IPS-15b (cell line): ENCODE measurements around the gene CACNA1C.

Experiments
- H3K27me3 ChIP-seq: one replicate; pipeline ENCODE4 v1.6.1; 2013; ENCODE audit warnings: low read length; ENCODE audit not compliant: control insufficient read depth, insufficient read depth
- H3K36me3 ChIP-seq: one replicate; pipeline ENCODE4 v1.6.1; 2013; ENCODE audit warnings: low read length; ENCODE audit not compliant: control insufficient read depth, insufficient read depth
- H3K4me1 ChIP-seq: one replicate; pipeline ENCODE4 v1.6.1; 2013; ENCODE audit warnings: mild to moderate bottlenecking, low read length; ENCODE audit not compliant: control insufficient read depth, insufficient read depth
- H3K4me3 ChIP-seq: one replicate; pipeline ENCODE4 v1.5.1; 2013; ENCODE audit warnings: low read depth, low read length
- H3K9ac ChIP-seq: one replicate; pipeline ENCODE4 v1.6.1; 2013; ENCODE audit warnings: low read depth, mild to moderate bottlenecking, low read length
- H3K9me3 ChIP-seq: one replicate; pipeline ENCODE4 v1.6.1; 2013; ENCODE audit warnings: mild to moderate bottlenecking, low read length; ENCODE audit not compliant: control insufficient read depth, insufficient read depth

Gene CACNA1C

DNA sequence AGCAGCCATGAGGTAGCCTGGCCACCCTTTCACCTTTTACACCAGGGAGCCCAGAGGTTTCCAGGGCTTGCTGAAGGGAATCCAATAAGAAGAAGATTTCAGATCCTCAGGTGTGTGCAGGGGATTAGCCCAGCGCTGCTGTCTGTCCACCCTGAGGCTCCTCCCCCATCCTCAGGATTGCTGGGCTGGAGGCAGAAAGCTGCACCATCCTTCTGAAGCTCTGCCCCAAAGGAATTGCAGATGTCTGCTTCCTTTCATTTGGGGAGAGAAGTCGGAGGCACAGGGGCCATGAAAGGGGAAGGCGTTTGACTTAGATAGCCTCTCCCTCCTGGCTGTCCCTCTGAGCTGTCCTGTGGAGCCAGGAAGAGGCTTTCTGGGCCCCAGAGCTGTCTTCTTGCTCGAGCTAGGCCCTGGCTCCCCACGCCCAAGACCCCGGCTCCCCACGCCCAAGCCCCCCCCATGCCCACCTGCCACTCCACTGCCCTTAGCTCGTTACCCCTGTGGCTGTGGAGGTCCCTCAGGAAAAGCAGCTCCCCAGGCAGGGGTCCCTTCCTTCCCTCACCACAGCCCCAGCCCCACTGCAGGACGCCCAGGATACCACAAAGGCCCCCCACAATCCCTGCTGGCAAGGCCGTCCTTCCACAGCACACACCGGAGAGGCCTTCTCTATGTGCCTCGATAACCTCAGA lies 359.0 kb downstream of the CACNA1C start:
- Histone ChIP-seq H3K9ac (no peak overlapping the region), H3K36me3 (no peaks in the 10 kb centered on the region), H3K27me3 (no peaks in the 10 kb centered on the region), H3K9me3 (no peaks in the 10 kb centered on the region), H3K4me3 (no peak overlapping the region), H3K4me1 (no peaks in the 10 kb centered on the region)

DNA sequence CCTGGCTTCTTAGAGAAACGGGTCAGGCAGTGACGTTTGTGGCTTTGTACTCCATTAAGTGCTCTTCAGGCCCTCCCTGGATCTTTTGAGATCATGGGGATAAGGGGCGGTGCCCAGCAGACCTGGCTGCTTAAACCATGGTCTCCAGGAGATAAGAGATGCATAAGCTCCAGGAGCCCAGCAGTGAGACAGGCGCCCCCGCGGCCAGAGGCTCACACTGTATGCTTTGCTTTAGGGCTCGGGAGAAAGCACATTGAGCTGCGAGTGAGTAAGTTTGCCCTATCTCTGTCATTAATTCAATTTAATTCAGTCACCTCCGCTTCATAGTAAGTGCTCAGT lies 359.5 kb downstream of the CACNA1C start:
- Histone ChIP-seq H3K9ac (no peak overlapping the region), H3K4me3 (no peak overlapping the region), H3K36me3 (no peaks in the 10 kb centered on the region), H3K4me1 (no peaks in the 10 kb centered on the region), H3K9me3 (no peaks in the 10 kb centered on the region), H3K27me3 (no peaks in the 10 kb centered on the region)

DNA sequence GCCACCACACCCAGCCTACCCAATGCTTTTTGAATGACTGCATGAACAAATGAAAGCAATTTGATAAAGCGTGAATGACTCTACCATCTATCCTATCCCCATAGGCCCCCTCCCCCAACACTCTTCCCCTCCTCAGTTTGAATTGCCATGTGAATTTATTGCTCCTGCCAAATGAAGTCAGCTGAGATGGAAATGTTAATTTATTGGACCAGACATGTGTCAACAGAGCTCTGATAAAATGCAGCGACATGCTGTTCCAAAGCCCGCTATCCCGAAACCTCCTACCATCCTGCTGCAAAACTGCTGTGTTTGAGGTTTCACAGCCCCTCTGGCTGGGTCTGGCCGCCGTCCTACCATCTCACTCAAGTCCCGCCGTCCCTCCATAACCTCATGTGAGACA lies 360.5 kb downstream of the CACNA1C start:
- Histone ChIP-seq H3K9me3 (no peaks in the 10 kb centered on the region), H3K4me3 (no peak overlapping the region), H3K4me1 (peaks cover 7% of the 10 kb centered on the region), H3K36me3 (no peaks in the 10 kb centered on the region), H3K9ac (no peak overlapping the region), H3K27me3 (no peaks in the 10 kb centered on the region)

DNA sequence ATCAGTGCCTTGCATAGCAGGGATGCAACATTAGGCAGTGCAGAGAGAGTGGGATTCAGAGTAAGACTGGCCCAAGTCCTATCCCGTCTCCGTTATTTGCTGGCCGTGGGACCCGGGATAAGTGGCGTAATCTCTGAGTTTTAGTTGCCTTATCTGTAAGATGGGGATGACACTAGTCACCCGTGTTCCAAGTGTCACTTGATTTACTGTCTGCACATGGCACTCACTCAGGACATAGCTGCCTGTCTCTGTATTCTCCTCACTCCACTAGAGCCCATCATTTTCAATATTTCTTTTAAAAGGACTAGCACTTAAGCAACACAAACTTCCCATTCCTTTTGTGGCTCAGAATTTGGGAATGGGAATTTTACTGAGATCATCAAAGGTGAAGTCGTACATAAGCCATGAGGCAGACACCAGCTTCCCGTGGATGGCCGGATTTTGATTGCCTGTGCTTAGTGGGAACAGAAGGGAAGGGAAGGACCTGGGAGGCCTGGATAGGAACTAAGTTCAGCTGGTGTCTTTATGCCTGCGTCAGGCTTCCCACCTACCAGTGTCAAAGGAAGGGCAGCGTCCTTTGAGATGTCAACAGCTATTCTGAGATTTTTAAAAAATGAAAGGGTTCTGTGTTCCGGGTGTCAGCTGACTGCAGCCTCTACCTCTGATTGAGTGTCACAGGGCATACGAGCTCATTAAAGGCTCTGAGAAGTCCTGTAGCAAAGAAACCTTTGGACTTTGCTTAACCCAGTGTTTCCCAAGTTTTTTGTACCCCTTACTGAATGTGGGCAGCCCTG lies 361.4 kb downstream of the CACNA1C start:
- Histone ChIP-seq H3K9me3 (no peaks in the 10 kb centered on the region), H3K4me3 (no peak overlapping the region), H3K36me3 (no peaks in the 10 kb centered on the region), H3K27me3 (no peaks in the 10 kb centered on the region), H3K9ac (no peak overlapping the region), H3K4me1 (peaks cover 9% of the 10 kb centered on the region)

DNA sequence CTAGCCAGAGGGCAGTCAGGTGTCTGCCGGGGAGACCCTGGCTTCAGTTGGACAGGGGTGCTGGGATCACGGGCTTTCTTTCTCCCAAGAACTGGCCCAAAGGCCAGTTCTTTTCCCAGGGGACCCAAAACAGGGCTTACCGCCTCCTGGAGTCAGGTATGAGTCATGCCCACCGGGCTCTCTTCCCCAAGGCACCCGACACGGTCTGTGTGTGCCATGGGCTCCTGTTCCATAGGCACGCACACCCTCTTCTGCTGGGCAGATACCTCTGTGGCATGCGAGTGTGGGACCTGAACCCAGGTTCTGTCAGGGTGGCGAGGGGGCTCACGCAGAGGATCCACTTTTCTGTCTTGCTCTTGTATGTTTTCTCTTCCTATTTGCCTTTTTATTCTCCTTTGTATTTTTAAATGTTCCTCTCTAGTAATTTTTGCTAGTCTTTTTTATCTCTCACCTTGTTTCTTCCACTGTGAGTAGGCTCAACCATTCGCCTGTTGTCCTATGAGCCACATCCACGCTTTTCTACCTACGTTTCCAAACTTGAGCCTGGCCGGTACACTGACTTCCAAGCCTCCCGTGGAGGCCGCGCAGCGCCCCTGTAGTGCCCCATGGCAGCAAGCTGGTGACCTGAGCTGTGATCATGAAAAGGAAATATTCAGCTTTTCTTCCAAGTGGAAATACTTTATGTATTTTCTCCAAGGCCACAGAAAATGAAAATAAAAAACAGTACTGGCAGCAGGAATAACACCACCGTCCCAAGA lies 362.2 kb downstream of the CACNA1C start:
- Histone ChIP-seq H3K4me3 (no peak overlapping the region), H3K9me3 (no peaks in the 10 kb centered on the region), H3K4me1 (peaks cover 9% of the 10 kb centered on the region), H3K9ac (no peak overlapping the region), H3K36me3 (no peaks in the 10 kb centered on the region), H3K27me3 (no peaks in the 10 kb centered on the region)

DNA sequence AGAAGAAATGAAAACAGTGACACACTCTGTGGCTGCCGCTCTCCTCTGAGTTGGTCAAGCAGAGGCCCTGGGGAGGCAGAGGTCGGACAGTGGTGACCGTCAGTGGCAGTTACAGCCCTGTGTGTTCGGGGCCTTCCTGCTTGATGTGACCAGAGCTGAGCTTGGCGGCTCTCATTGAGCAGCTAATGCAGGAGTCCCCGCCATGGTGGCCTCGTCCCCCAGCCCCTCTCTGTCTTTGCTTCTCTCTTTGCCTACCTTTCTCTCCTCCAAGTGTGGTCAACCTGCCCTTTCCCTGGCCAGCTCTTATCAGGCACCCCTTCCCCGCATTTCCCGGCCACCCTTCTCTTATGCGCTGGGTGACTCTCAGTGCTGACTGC lies 362.8 kb downstream of the CACNA1C start:
- Histone ChIP-seq H3K9me3 (no peaks in the 10 kb centered on the region), H3K4me3 (no peak overlapping the region), H3K27me3 (no peaks in the 10 kb centered on the region), H3K36me3 (no peaks in the 10 kb centered on the region), H3K9ac (no peak overlapping the region), H3K4me1 (peaks cover 9% of the 10 kb centered on the region)

DNA sequence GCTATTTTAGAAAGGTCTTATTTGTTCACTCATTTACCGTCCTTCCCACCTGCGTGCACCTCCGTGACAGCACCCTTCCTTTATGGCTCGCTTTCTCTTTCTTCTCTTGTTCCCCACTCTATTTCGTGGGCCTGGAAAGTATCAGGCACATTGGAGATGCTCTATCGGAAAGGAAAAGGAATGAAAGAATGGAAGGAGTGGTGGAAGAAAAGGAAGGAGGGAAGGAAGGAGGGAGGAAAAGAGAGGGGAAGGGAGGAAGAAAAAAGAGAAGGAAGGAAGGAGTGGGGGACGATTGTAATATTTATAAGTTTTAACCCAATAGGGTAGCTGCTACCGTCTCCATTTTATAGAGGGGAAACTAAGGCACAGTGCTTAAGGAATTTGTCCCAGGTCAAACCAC lies 363.4 kb downstream of the CACNA1C start:
- Histone ChIP-seq H3K27me3 (no peaks in the 10 kb centered on the region), H3K36me3 (no peaks in the 10 kb centered on the region), H3K4me3 (no peak overlapping the region), H3K9ac (no peak overlapping the region), H3K9me3 (no peaks in the 10 kb centered on the region), H3K4me1 (peaks cover 9% of the 10 kb centered on the region)

DNA sequence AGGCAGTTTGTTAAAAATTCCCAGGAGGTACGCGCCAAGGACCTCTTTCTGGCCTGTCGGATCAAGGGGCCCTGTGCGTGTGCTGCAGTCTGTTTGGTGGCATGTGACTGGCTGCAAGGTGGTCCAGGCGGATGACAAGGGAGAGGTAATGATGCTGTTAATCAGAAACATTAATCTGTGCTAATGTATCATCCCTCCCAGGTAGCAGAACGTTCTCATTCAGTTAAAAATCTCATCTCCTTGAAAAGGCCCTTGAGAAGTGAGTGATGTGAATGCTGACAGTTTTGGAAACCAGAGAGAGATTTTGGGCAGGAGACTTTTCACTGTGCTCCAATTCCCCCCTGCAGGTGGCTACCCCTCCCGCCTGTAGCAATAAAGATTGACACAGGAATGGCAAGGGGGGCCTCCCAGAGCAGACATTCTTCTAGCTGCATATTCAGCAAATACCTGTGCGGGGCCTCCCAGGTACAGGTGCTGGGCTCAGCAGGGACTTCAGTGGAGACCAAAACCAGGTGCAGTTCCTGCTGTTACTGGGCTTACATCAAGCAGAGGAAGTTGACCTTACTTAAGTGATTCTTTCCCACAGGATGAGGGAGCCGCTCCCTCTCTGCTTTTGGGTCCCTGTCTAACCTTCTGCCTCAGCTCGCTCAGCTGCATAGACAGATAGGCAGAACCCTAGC lies 364.8 kb downstream of the CACNA1C start:
- no peaks in the 10 kb centered on the region for H3K36me3 ChIP-seq
- no peaks in the 10 kb centered on the region for H3K9me3 ChIP-seq
- no peak overlapping the region for H3K4me3 ChIP-seq
- peaks cover 9% of the 10 kb centered on the region for H3K4me1 ChIP-seq
- no peaks in the 10 kb centered on the region for H3K27me3 ChIP-seq
- H3K9ac ChIP-seq = no peak overlapping the region

DNA sequence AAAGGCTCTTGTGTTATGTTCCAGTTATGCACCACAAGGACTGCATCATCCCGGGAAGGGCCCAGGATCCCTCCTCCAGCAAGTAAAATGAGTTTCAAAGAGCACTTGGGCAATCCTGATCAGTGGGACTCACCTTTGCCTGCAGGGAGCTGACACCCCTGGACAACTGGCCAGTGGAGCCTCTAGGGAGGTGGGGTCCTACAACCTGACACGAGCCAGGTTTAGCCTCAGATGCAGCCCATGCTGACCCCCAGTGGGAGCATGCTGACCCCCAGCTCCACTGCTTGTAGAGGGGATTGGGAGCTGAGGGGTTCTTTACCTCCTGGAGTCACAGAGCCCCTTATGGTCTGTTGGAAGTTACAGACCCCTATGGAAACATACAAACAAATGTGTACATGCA lies 365.8 kb downstream of the CACNA1C start:
- no peak overlapping the region for H3K4me3 ChIP-seq

DNA sequence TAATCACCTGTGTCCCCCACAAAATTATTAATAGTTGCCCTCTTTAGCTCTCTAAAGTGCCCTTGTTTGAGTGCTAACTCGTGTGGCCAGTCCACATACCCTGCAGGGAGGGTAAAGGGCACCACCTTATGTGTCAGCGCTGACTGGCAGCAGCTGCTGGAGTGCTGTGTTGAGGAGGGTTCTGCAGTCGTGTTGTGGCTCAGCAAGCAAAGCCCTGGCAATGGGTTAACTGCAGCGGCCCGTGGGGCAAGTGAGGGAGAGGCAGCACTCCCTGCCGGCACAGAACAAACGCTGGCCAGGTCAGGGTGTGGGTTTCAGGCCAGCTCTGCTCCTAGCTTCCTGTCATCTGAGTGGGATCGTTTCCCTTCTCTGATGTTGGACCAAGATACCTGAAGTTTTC lies 369.8 kb downstream of the CACNA1C start:
- Histone ChIP-seq H3K9me3 (no peaks in the 10 kb centered on the region), H3K4me1 (peaks cover 8% of the 10 kb centered on the region), H3K36me3 (no peaks in the 10 kb centered on the region), H3K4me3 (no peak overlapping the region), H3K9ac (no peak overlapping the region), H3K27me3 (no peaks in the 10 kb centered on the region)

More for the DNA sequence above, 365.8 kb downstream of the CACNA1C start:
- peaks cover 9% of the 10 kb centered on the region for H3K4me1 ChIP-seq
- no peaks in the 10 kb centered on the region for H3K27me3 ChIP-seq
- H3K9ac ChIP-seq = no peak overlapping the region
- no peaks in the 10 kb centered on the region for H3K9me3 ChIP-seq
- H3K36me3 ChIP-seq = no peaks in the 10 kb centered on the region

DNA sequence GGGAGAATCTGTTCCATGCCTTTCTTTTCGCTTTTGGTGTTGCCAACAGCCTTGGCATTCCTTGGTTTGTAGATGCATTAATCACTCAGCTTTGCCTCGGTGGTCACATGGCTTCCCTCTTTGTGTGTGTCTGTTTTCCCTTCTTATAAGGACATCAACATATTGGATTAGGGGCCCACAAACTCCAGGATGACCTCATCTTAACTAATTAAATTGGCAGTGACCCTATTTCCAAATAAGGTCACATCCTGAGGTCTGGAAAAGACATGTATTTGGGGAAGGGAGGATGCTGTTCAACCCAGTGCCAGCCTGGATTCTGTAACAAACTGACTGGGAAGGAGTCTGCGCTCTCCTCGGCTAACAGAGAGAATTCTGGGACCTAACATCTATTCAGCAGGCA lies 376.2 kb downstream of the CACNA1C start:
- Histone ChIP-seq H3K4me3 (no peak overlapping the region), H3K27me3 (no peaks in the 10 kb centered on the region), H3K36me3 (no peaks in the 10 kb centered on the region), H3K9me3 (no peaks in the 10 kb centered on the region), H3K9ac (no peak overlapping the region), H3K4me1 (no peaks in the 10 kb centered on the region)
